Endothelial cell of umbilical vein (primary cell): ENCODE measurements around the gene TTLL11. TPM values are rescaled to one million over a fixed set of nuclear protein-coding genes. Genes with fewer than 3 reads are reported as not detected.
A peak's percentile ranks its signal among the peaks of the same experiment; 100 is the strongest.
"Not testable (repeated sequence)": the region's sequence is repeated elsewhere in the genome, so short reads cannot be mapped to it uniquely, and the experiment has no call there.

Experiments used
- BruUV-seq: library from RNA; stranded (reverse); fragments of 400-500 nt; replicated peaks from 2 replicates; lab custom pipeline; 2021; lab: Mats Ljungman, UMichigan
- CTCF ChIA-PET: fragments of 300-600, 350-600 bp; sonication (Branson Sonifier 250); formaldehyde crosslinking; loops from one replicate; lab custom pipeline; 2021; ENCODE audit warnings: antibody characterized with exemption, inconsistent platforms; lab: Charles Lee
- POLR2A ChIA-PET: fragments of 300-600, 350-600 bp; sonication (Branson Sonifier 250); formaldehyde crosslinking; loops from one replicate; lab custom pipeline; 2021; ENCODE audit warnings: antibody characterized with exemption, inconsistent platforms; lab: Charles Lee
- DNase-seq: peaks from one replicate; pipeline ENCODE4 v3.0.0-alpha.2; 2011; ENCODE audit warnings: low read depth, low spot score
- FAIRE-seq: peaks from 2 replicates; lab custom pipeline; 2011; peaks lifted over from hg19 to GRCh38; lab: Jason Lieb, UNC
- H2AFZ ChIP-seq: 2 replicates; pipeline ENCODE4 v1.6.0; 2012; ENCODE audit warnings: low read depth, low read length, control low read depth, inconsistent platforms
- H3K27ac ChIP-seq: 2 replicates; pipeline ENCODE4 v1.5.1; 2011; ENCODE audit warnings: low read depth, mild to moderate bottlenecking, control low read depth, low read length, moderate library complexity; ENCODE audit not compliant: insufficient read depth
- H3K27me3 ChIP-seq, 2 experiments: 2 replicates each; pipeline versions ENCODE4 v1.6.0 to v1.6.1; 2011; ENCODE audit warnings: low read length in 2 of 2, mixed read lengths in 1 of 2; ENCODE audit not compliant: control insufficient read depth in 2 of 2, insufficient read depth in 2 of 2
- H3K36me3 ChIP-seq, 2 experiments: 2 replicates in 1 of 2; 3 replicates in 1 of 2; pipeline ENCODE4 v1.5.1; 2011; ENCODE audit warnings: low read length in 2 of 2, mild to moderate bottlenecking in 1 of 2, moderate library complexity in 1 of 2; ENCODE audit not compliant: control insufficient read depth in 2 of 2, insufficient read depth in 2 of 2; ENCODE audit errors: extremely low read depth in 1 of 2
- H3K4me1 ChIP-seq: 3 replicates; pipeline ENCODE4 v1.5.1; 2011; ENCODE audit warnings: mild to moderate bottlenecking, low read length; ENCODE audit not compliant: control insufficient read depth, insufficient read depth; ENCODE audit errors: extremely low read depth
- H3K4me2 ChIP-seq: 2 replicates; pipeline ENCODE4 v1.6.1; 2011; ENCODE audit warnings: low read length, control low read depth, mixed read lengths; ENCODE audit not compliant: insufficient read depth
- H3K4me3 ChIP-seq, 3 experiments: fragments of 200-600 bp in 1 of 3; sonication (generic), shearing (Covaris generic) in 1 of 3; replicated peaks in 1 of 3; 2 replicates each; pipeline ENCODE4 v1.5.1; 2011 to 2016; ENCODE audit warnings: control low read depth in 3 of 3, low read length in 3 of 3, mild to moderate bottlenecking in 2 of 3, inconsistent platforms in 1 of 3, low read depth in 1 of 3, moderate library complexity in 1 of 3; ENCODE audit not compliant: insufficient read depth in 1 of 3
- H3K79me2 ChIP-seq: 2 replicates; pipeline ENCODE4 v1.6.0; 2012; ENCODE audit warnings: low read length, inconsistent platforms; ENCODE audit not compliant: control insufficient read depth, insufficient read depth
- H3K9ac ChIP-seq: replicated peaks from 2 replicates; pipeline ENCODE3; 2011; ENCODE audit warnings: low read length, control low read depth; ENCODE audit not compliant: insufficient read depth; ENCODE audit errors: extremely low read depth
- H3K9me1 ChIP-seq: replicated peaks from 3 replicates; pipeline ENCODE4 v1.6.0; 2011; ENCODE audit warnings: mild to moderate bottlenecking, low read length; ENCODE audit not compliant: control insufficient read depth, insufficient read depth; ENCODE audit errors: extremely low read depth
- H3K9me3 ChIP-seq: replicated peaks from 2 replicates; pipeline ENCODE4 v1.5.1; 2012; ENCODE audit warnings: low read length, inconsistent platforms; ENCODE audit not compliant: control insufficient read depth, insufficient read depth
- H4K20me1 ChIP-seq: replicated peaks from 2 replicates; pipeline ENCODE3; 2011; ENCODE audit warnings: mild to moderate bottlenecking, low read length; ENCODE audit not compliant: control insufficient read depth, insufficient read depth; ENCODE audit errors: extremely low read depth
- EZH2 ChIP-seq: IDR thresholded peaks from 2 replicates; pipeline ENCODE4 v1.6.1; 2012; ENCODE audit warnings: borderline replicate concordance, low read depth, mild to moderate bottlenecking, moderate library complexity, low read length, inconsistent platforms; ENCODE audit not compliant: severe bottlenecking
- FOS ChIP-seq: IDR thresholded peaks from 2 replicates; pipeline ENCODE4 v1.6.1; 2011; ENCODE audit warnings: mild to moderate bottlenecking, low read length, moderate library complexity, borderline replicate concordance; ENCODE audit not compliant: insufficient read depth
- GATA2 ChIP-seq: IDR thresholded peaks from 2 replicates; pipeline ENCODE4 v1.7.0; 2011; ENCODE audit warnings: low read depth, mild to moderate bottlenecking, moderate library complexity, mixed read lengths, low read length; ENCODE audit not compliant: insufficient read length, insufficient read depth
- JUN ChIP-seq: IDR thresholded peaks from 2 replicates; pipeline ENCODE4 v1.6.1; 2011; ENCODE audit warnings: borderline replicate concordance, low read depth; ENCODE audit not compliant: insufficient read length, insufficient read depth
- MYC ChIP-seq: IDR thresholded peaks from one replicate; pipeline ENCODE4 v1.6.1; 2011; ENCODE audit warnings: mild to moderate bottlenecking, low read depth, low read length
- POLR2A ChIP-seq: IDR thresholded peaks from 2 replicates; pipeline ENCODE4 v1.6.1; 2012; ENCODE audit warnings: low read depth, mild to moderate bottlenecking, control low read depth, low read length
- POLR2AphosphoS5 ChIP-seq: IDR thresholded peaks from 2 replicates; pipeline ENCODE4 v1.6.1; 2012; ENCODE audit warnings: low read depth, mild to moderate bottlenecking, control low read depth, low read length, moderate library complexity; ENCODE audit not compliant: insufficient read depth
- dilution Hi-C: fragments of 300-500 bp; cut with MboI; formaldehyde crosslinking; loops from one replicate; pipeline ENCODE4 v1.15.0; 2019; ENCODE audit warnings: low sequenced_read_pairs; ENCODE audit not compliant: extremely low pct_ligation_motif_present
- intact Hi-C: fragments of 100-400 bp; cut with micrococcal nuclease; formaldehyde crosslinking; loops from one replicate; pipeline ENCODE4 v1.10.0; 2022
- polyA plus RNA-seq, 4 experiments: library from polyadenylated mRNA; depleted of rRNA in 3 of 4; stranded (reverse) in 3 of 4; unstranded in 1 of 4; fragments of >200 nt; gene quantifications; 2 replicates each; pipeline versions ENCODE4 v1.2.1 to v1.2.3, GENCODE V29; 2011 to 2012; ENCODE audit warnings: missing spikeins in 1 of 4
- total RNA-seq: library from RNA; stranded (reverse); gene quantifications from 2 replicates; pipeline ENCODE4 v1.2.3, GENCODE V29; 2021
- TF ChIP-seq, protein P1 (sequence below): IDR thresholded peaks from 2 replicates; pipeline ENCODE4 v1.6.1; 2011; ENCODE audit not compliant: insufficient read depth, insufficient read length
- TF ChIP-seq, protein P2 (sequence below), 2 donors: IDR thresholded peaks; 1 replicate in 1 of 2; 2 replicates in 1 of 2; pipeline ENCODE4 v1.5.1; 2011; ENCODE audit warnings: low read length in 2 of 2, mild to moderate bottlenecking in 2 of 2, moderate library complexity in 2 of 2, control low read depth in 1 of 2, inconsistent platforms in 1 of 2, low read depth in 1 of 2; ENCODE audit not compliant: insufficient read depth in 1 of 2; ENCODE audit errors: extremely low read depth in 1 of 2

TTLL11 gene
- total and polyA plus RNA-seq, 2 donors (not counting 3 experiments of a cell fraction or from before 2014, with no cell fraction given) = 4.9 to 5.1 TPM

DNA sequence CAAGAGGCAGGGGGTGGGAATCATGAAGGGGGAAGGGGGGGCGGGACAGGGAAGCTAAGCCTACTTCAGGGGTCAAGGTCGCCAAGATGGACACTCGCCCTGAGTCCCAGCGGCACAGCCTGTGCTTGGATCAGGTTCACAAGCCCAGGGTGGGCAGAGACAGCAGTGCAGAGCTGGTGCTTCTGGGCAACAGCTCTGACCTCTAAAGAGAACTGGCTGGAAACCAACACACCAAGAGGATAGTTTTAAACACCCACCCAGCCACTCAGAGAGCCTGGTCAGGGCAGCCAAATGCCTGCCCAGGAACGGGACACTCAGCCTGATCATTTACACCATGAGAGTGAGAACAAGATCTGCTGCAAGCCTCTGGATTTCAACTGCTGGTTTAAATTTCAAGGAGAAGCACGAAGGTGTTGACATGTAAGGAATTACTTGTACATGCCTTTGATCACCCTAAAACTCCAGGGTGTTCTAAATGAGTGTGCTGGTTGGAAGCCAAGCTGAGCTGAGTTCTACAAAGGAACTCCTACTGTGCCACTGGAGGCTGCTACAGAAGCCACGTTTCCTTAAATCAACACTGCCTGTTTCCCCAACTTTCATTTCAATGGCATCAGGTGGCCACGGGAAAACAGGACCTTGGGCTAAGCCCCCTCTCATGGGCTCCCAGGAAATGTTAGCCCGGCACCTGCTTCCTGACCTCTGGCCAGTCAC lies 91.5 kb downstream of the TTLL11 start:
- Histone ChIP-seq H3K36me3 (no peaks in the 10 kb centered on the region), H3K27me3 (no peaks in the 10 kb centered on the region), H3K9ac (no peak overlapping the region), H2AFZ (no peak overlapping the region), H4K20me1 (no peaks in the 10 kb centered on the region), H3K4me2 (no peak overlapping the region), H3K9me3 (no peaks in the 10 kb centered on the region), H3K9me1 (no peaks in the 10 kb centered on the region), H3K27ac (no peak overlapping the region), H3K79me2 (no peaks in the 10 kb centered on the region), H3K4me3 (no peak overlapping the region), H3K4me1 (peaks cover 10% of the 10 kb centered on the region)
- TF ChIP-seq, protein P1, sequence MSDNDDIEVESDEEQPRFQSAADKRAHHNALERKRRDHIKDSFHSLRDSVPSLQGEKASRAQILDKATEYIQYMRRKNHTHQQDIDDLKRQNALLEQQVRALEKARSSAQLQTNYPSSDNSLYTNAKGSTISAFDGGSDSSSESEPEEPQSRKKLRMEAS = no peak
- TF ChIP-seq, protein P2, sequence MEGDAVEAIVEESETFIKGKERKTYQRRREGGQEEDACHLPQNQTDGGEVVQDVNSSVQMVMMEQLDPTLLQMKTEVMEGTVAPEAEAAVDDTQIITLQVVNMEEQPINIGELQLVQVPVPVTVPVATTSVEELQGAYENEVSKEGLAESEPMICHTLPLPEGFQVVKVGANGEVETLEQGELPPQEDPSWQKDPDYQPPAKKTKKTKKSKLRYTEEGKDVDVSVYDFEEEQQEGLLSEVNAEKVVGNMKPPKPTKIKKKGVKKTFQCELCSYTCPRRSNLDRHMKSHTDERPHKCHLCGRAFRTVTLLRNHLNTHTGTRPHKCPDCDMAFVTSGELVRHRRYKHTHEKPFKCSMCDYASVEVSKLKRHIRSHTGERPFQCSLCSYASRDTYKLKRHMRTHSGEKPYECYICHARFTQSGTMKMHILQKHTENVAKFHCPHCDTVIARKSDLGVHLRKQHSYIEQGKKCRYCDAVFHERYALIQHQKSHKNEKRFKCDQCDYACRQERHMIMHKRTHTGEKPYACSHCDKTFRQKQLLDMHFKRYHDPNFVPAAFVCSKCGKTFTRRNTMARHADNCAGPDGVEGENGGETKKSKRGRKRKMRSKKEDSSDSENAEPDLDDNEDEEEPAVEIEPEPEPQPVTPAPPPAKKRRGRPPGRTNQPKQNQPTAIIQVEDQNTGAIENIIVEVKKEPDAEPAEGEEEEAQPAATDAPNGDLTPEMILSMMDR (IDR thresholded peaks at IDR 0.05; ENCODE audit: extremely low read depth in 1 of 2, insufficient read depth in 1 of 2, low read depth in 1 of 2, low read length in 2 of 2) = no peak
- TF ChIP-seq JUN (no peak), EZH2 (no peak), GATA2 (no peak), POLR2AphosphoS5 (no peak), MYC (no peak), POLR2A (no peak), FOS (no peak)
- ChIA-PET POLR2A (no interaction called here), CTCF (interaction anchor here (1.0 kb wide), 1 partner anchor 315 kb away, joined by 3 read pairs; no protein-coding TSS in a partner anchor)
- BruUV-seq = no TSS peak
- dilution Hi-C loops = no loop called here
- FAIRE-seq (peak; percentile 4), DNase-seq (no peak)
- intact Hi-C loops = no loop called here

DNA sequence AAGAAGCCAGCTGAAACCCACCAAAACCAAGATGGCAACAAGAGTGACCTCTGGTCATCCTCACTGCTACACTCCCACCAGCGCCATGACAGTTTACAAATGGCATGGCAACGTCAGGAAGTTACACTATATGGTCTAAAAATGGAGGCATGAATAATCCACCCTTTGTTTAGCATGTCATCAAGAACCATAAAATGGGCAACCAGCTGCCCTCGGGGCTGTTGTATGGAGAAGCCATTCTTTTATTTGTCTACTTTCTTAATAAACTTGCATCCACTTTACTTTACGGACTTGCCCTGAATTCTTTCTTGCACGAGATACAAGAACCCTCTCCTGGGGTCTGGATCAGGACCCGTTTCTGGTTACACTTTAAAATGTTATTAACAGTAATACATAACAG lies 92.6 kb downstream of the TTLL11 start:
- intact Hi-C loops, H3K27me3 ChIP-seq, FAIRE-seq, H3K27ac ChIP-seq, H3K4me2 ChIP-seq, H3K9me3 ChIP-seq, DNase-seq, H4K20me1 ChIP-seq, H3K9me1 ChIP-seq, BruUV-seq, dilution Hi-C loops, H3K4me3 ChIP-seq, H3K36me3 ChIP-seq, H3K9ac ChIP-seq, H2AFZ ChIP-seq, H3K79me2 ChIP-seq: not testable (repeated sequence)
- ChIA-PET POLR2A (interaction anchor here (0.7 kb wide), 1 partner anchor 74 kb away, joined by 9 read pairs; no protein-coding TSS in a partner anchor), CTCF (interaction anchor here (0.6 kb wide), 1 partner anchor 9 kb away, joined by 5 read pairs; no protein-coding TSS in a partner anchor)
- H3K4me1 ChIP-seq = peaks cover 10% of the 10 kb centered on the region
